B cell (primary cell): Measurements from ENCODE around the gene RSPH6A. TPM values are rescaled to one million over a fixed set of nuclear protein-coding genes. Genes with fewer than 3 reads are reported as not detected.

Source experiments
- ATAC-seq: fragments of 200-7000 bp; cut with Tn5 transposase; one replicate; pipeline ENCODE4 v1.10.0; 2021; ENCODE audit warnings: low read depth, mild to moderate bottlenecking, moderate number of reproducible peaks, moderate library complexity
- CTCF ChIA-PET: fragments of 350-600 bp; sonication (Branson Sonifier 250); formaldehyde crosslinking; loops from one replicate; lab custom pipeline; 2021; ENCODE audit warnings: antibody characterized with exemption, inconsistent platforms; lab: Charles Lee
- POLR2A ChIA-PET: fragments of 350-600 bp; sonication (Branson Sonifier 250); formaldehyde crosslinking; loops from one replicate; lab custom pipeline; 2021; ENCODE audit warnings: antibody characterized with exemption; lab: Charles Lee
- DNase-seq: peaks from one replicate; pipeline ENCODE4 v3.0.0; 2013
- H2AFZ ChIP-seq: 2 replicates; pipeline ENCODE4 v1.6.1; 2012; ENCODE audit warnings: mild to moderate bottlenecking, low read depth, low read length; ENCODE audit not compliant: insufficient read depth, poor library complexity, severe bottlenecking
- H3K27ac ChIP-seq, 2 donors: 1 replicate in 1 of 2; 2 replicates in 1 of 2; pipeline ENCODE4 v1.5.1; 2012 to 2013; ENCODE audit warnings: low read length in 2 of 2, mild to moderate bottlenecking in 2 of 2, moderate library complexity in 1 of 2
- H3K27me3 ChIP-seq, 4 experiments: fragments of 200-600 bp in 1 of 4; sonication (generic) in 1 of 4; replicated peaks in 1 of 4; 1 replicate in 2 of 4; 2 replicates in 2 of 4; pipeline versions ENCODE4 v1.6.1 to v1.7.0; 2013 to 2016; ENCODE audit warnings: low read length in 3 of 4, mild to moderate bottlenecking in 2 of 4, mixed read lengths in 1 of 4, moderate library complexity in 1 of 4; ENCODE audit not compliant: insufficient read depth in 4 of 4, control insufficient read depth in 3 of 4; ENCODE audit errors: control extremely low read depth in 1 of 4
- H3K36me3 ChIP-seq, 2 experiments: replicated peaks in 1 of 2; 1 replicate in 1 of 2; 2 replicates in 1 of 2; pipeline versions ENCODE4 v1.6.1 to v1.7.1; 2013; ENCODE audit warnings: low read length in 1 of 2; ENCODE audit not compliant: insufficient read depth in 2 of 2, control insufficient read depth in 1 of 2; ENCODE audit errors: control extremely low read depth in 1 of 2, extremely low read depth in 1 of 2
- H3K4me1 ChIP-seq, 2 donors: fragments of 200-600 bp in 1 of 2; sonication (generic) in 1 of 2; 1 replicate in 1 of 2; 2 replicates in 1 of 2; pipeline versions ENCODE4 v1.5.1 to v1.6.1; 2013 to 2017; ENCODE audit warnings: low read length in 2 of 2; ENCODE audit not compliant: control insufficient read depth in 2 of 2, insufficient read depth in 2 of 2
- H3K4me2 ChIP-seq: replicated peaks from 2 replicates; pipeline ENCODE3; 2012; ENCODE audit warnings: mild to moderate bottlenecking, low read depth, low read length; ENCODE audit not compliant: poor library complexity, severe bottlenecking
- H3K4me3 ChIP-seq, 5 experiments: fragments of 200-600 bp in 1 of 5; sonication (generic) in 1 of 5; 1 replicate in 3 of 5; 2 replicates in 2 of 5; pipeline versions ENCODE4 v1.5.1 to v1.7.0; 2011 to 2016; ENCODE audit warnings: low read length in 4 of 5, mild to moderate bottlenecking in 4 of 5, low read depth in 2 of 5, control low read depth in 1 of 5, moderate library complexity in 1 of 5; ENCODE audit not compliant: insufficient read depth in 1 of 5; ENCODE audit errors: control extremely low read depth in 1 of 5, extremely low read depth in 1 of 5
- H3K79me2 ChIP-seq: fragments of 200-600 bp; sonication (generic); one replicate; pipeline ENCODE4 v1.6.0; 2016; ENCODE audit warnings: low read length; ENCODE audit not compliant: control insufficient read depth, insufficient read depth
- H3K9ac ChIP-seq: fragments of 200-600 bp; sonication (generic); 2 replicates; pipeline ENCODE4 v1.6.1; 2017; ENCODE audit warnings: mild to moderate bottlenecking, low read length, moderate library complexity
- H3K9me3 ChIP-seq, 3 donors: one replicate each; pipeline versions ENCODE4 v1.6.1 to v1.7.1; 2013; ENCODE audit warnings: low read length in 2 of 3; ENCODE audit not compliant: control insufficient read depth in 2 of 3, insufficient read depth in 1 of 3; ENCODE audit errors: control extremely low read depth in 1 of 3
- H4K20me1 ChIP-seq: 2 replicates; pipeline ENCODE4 v1.6.0; 2012; ENCODE audit warnings: mild to moderate bottlenecking, low read length; ENCODE audit not compliant: insufficient read depth, control insufficient read depth, poor library complexity, severe bottlenecking
- H3K27ac Mint-ChIP-seq: one replicate; pipeline ENCODE4 v1.8.0; 2021; ENCODE audit warnings: mixed read lengths
- H3K27me3 Mint-ChIP-seq: one replicate; pipeline ENCODE4 v1.8.0; 2021; ENCODE audit warnings: mixed read lengths
- H3K4me1 Mint-ChIP-seq: one replicate; pipeline ENCODE4 v1.8.0; 2021; ENCODE audit warnings: mixed read lengths
- H3K4me3 Mint-ChIP-seq: one replicate; pipeline ENCODE4 v1.8.0; 2021; ENCODE audit warnings: mixed read lengths
- H3K9me3 Mint-ChIP-seq: one replicate; pipeline ENCODE4 v1.8.0; 2022; ENCODE audit warnings: mixed read lengths; ENCODE audit not compliant: insufficient read depth
- EZH2 ChIP-seq: IDR thresholded peaks from 2 replicates; pipeline ENCODE4 v1.6.1; 2012; ENCODE audit warnings: borderline replicate concordance, low read depth, mild to moderate bottlenecking, moderate library complexity, low read length; ENCODE audit not compliant: insufficient read depth, poor library complexity, severe bottlenecking
- WGBS: methylation state at CpG from one replicate; pipeline ENCODE4 v1.1.5; 2013; ENCODE audit warnings: missing lambda C conversion rate; ENCODE audit not compliant: insufficient coverage; 5-methylcytosine and 5-hydroxymethylcytosine counted together
- intact Hi-C: fragments of 100-400 bp; cut with micrococcal nuclease; formaldehyde crosslinking; loops from one replicate; pipeline ENCODE4 v1.10.0; 2022
- polyA plus RNA-seq: library from polyadenylated mRNA; depleted of rRNA; stranded (reverse); fragments of >200 nt; gene quantifications from 2 replicates; pipeline ENCODE4 v1.2.3, GENCODE V29; 2012
- total RNA-seq, 2 donors: library from RNA; stranded (reverse); fragments of 120-200 nt in 1 of 2; gene quantifications; 1 replicate in 1 of 2; 2 replicates in 1 of 2; pipeline versions ENCODE4 v1.2.3 to v1.2.4, GENCODE V29; 2013 to 2022
- TF ChIP-seq, protein P1 (sequence below): fragments of 200-600 bp; IDR thresholded peaks from one replicate; pipeline ENCODE4 v1.8.0; 2022; ENCODE audit warnings: antibody characterized with exemption, mild to moderate bottlenecking

Gene RSPH6A
- total and polyA plus RNA-seq, 2 donors (not counting 1 experiment from before 2014, with no cell fraction given), result 0.03 to 0.62 TPM

DNA sequence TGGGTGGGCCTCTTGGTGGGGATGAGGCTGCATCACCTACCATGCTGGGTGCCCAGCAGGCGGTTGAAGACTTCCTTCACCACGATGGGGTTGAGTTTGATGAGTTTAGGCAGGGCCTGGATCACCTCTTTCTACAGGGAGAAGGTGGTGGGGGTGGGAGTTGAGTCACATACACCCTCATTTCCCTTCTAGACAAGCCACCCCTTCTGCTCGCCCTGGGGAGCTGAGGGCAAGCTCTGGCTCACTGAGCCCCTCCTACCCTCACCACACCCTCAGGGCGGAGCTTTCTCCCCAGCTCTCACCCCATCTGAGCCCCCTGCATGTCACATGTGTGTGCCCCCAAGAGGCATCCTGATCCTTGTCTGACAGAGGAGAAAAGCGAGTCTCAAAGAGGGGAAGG, 7.6 kb upstream of the RSPH6A start:
- no peak for DNase-seq
- Histone ChIP-seq H3K27me3 (no peaks in the 10 kb centered on the region), H2AFZ (no peak overlapping the region), H3K79me2 (no peaks in the 10 kb centered on the region), H3K4me2 (no peak overlapping the region), H3K9ac (no peak overlapping the region), H3K27ac (no peak overlapping the region), H4K20me1 (peaks cover 2% of the 10 kb centered on the region), H3K4me1 (no peaks in the 10 kb centered on the region), H3K9me3 (no peaks in the 10 kb centered on the region), H3K36me3 (peaks cover 0 to 60% of the 10 kb centered on the region in 2 experiments), H3K4me3 (no peak overlapping the region)
- POLR2A ChIA-PET, result no interaction called here
- intact Hi-C loops, result no loop called here
- WGBS, result 100% methylated on average over 1 of the region's 5 CpGs
- Mint-ChIP-seq H3K27ac (no peak overlapping the region), H3K4me3 (no peak overlapping the region), H3K27me3 (no peaks in the 10 kb centered on the region), H3K9me3 (no peaks in the 10 kb centered on the region), H3K4me1 (no peaks in the 10 kb centered on the region)
- no peak for ATAC-seq
- TF ChIP-seq EZH2, result no peak
- TF ChIP-seq, protein P1, sequence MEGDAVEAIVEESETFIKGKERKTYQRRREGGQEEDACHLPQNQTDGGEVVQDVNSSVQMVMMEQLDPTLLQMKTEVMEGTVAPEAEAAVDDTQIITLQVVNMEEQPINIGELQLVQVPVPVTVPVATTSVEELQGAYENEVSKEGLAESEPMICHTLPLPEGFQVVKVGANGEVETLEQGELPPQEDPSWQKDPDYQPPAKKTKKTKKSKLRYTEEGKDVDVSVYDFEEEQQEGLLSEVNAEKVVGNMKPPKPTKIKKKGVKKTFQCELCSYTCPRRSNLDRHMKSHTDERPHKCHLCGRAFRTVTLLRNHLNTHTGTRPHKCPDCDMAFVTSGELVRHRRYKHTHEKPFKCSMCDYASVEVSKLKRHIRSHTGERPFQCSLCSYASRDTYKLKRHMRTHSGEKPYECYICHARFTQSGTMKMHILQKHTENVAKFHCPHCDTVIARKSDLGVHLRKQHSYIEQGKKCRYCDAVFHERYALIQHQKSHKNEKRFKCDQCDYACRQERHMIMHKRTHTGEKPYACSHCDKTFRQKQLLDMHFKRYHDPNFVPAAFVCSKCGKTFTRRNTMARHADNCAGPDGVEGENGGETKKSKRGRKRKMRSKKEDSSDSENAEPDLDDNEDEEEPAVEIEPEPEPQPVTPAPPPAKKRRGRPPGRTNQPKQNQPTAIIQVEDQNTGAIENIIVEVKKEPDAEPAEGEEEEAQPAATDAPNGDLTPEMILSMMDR, result no peak
- CTCF ChIA-PET, result no interaction called here

DNA sequence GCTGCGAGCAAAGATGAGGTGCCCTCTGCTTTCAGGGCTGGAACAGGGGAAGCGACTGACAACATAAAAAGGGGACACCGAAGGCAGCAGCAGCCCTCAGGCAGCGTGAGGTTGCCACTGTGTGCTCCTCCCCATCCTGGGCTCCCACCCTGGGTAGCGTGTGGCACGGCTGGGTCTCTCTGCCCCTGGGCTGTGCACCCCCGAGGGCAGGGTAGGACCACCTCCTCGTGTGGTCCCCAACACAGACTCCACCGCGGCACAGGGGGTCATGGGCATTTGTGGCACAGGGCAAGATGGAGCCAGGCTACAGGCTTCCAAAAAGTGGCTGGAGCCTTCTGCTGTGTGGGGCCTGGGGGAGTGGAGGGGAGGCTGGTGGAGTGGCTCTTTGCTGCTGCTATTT, 6.5 kb upstream of the RSPH6A start:
- no peak for ATAC-seq
- H3K79me2 ChIP-seq, result no peaks in the 10 kb centered on the region
- H3K9me3 Mint-ChIP-seq, result no peaks in the 10 kb centered on the region
- no peak for DNase-seq
- ChIA-PET POLR2A (no interaction called here), CTCF (no interaction called here)
- peaks cover 6 to 9% of the 10 kb centered on the region in 2 donors for H3K4me1 ChIP-seq
- H3K9ac ChIP-seq, result no peak overlapping the region
- intact Hi-C loops, result no loop called here
- no peak overlapping the region for H3K4me2 ChIP-seq
- peaks cover 7% of the 10 kb centered on the region for H3K4me1 Mint-ChIP-seq
- H3K4me3 Mint-ChIP-seq, result no peak overlapping the region
- no peak overlapping the region for H2AFZ ChIP-seq
- H3K9me3 ChIP-seq, result no peaks in the 10 kb centered on the region
- H3K36me3 ChIP-seq, result peaks cover 0 to 50% of the 10 kb centered on the region in 2 experiments
- no peak overlapping the region for H3K27ac ChIP-seq
- H3K4me3 ChIP-seq, result no peak overlapping the region
- no peak overlapping the region for H3K27ac Mint-ChIP-seq
- peaks cover 9% of the 10 kb centered on the region for H4K20me1 ChIP-seq
- WGBS, result 95% methylated on average over 10 of the region's 10 CpGs
- no peaks in the 10 kb centered on the region for H3K27me3 Mint-ChIP-seq
- no peaks in the 10 kb centered on the region for H3K27me3 ChIP-seq
- TF ChIP-seq EZH2, result no peak
- TF ChIP-seq, protein P1, result no peak
